ENCODE data around the gene CCDC148.

DNA sequence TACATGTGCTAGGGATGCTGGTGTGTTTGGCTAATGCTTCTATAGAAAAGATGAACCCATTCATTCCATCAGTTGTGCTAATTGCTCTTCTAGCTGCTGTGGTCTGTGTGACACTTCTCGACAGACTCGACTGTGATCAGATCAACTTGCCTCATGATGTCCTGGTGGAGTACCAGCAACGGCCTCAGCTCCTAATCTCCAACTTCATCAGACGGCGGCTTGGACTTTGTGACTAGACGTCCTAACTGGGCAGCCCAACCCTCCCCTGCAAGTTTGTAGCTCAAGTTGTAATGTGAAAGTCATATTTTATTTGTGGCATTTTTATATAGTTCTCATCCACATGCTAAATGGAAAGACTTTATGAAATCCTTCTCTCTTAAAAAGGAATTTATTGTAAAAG, 321.9 kb downstream of the CCDC148 start:
- TF ChIP-seq, protein P1, sequence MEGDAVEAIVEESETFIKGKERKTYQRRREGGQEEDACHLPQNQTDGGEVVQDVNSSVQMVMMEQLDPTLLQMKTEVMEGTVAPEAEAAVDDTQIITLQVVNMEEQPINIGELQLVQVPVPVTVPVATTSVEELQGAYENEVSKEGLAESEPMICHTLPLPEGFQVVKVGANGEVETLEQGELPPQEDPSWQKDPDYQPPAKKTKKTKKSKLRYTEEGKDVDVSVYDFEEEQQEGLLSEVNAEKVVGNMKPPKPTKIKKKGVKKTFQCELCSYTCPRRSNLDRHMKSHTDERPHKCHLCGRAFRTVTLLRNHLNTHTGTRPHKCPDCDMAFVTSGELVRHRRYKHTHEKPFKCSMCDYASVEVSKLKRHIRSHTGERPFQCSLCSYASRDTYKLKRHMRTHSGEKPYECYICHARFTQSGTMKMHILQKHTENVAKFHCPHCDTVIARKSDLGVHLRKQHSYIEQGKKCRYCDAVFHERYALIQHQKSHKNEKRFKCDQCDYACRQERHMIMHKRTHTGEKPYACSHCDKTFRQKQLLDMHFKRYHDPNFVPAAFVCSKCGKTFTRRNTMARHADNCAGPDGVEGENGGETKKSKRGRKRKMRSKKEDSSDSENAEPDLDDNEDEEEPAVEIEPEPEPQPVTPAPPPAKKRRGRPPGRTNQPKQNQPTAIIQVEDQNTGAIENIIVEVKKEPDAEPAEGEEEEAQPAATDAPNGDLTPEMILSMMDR (IDR thresholded peaks at IDR 0.05; ENCODE audit: low read length) = no peak
- TF ChIP-seq EZH2 (IDR thresholded peaks at IDR 0.05; ENCODE audit: borderline replicate concordance, low read length) = no peak
